Gastrocnemius medialis (tissue), 4 donors: ENCODE data around the gene NFAM1. TPM values are rescaled to one million over a fixed set of nuclear protein-coding genes. Genes with fewer than 3 reads are reported as not detected.

Source experiments
- ATAC-seq, 2 donors: fragments of 150-250 bp; one replicate each; pipeline ENCODE4 v1.9.1; 2016
- DNase-seq, 2 donors: peaks; one replicate each; pipeline ENCODE4 v3.0.0-alpha.2; 2019
- H3K27ac ChIP-seq, 4 donors: fragments of 200-600 bp; sonication (generic); 1 replicate in 1 of 4; 2 replicates in 3 of 4; pipeline ENCODE4 v1.5.1; 2016 to 2018; ENCODE audit warnings: mild to moderate bottlenecking in 2 of 4, moderate library complexity in 1 of 4
- H3K27me3 ChIP-seq, 3 donors: fragments of 200-600 bp; sonication (generic) in 2 of 3; 1 replicate in 1 of 3; 2 replicates in 2 of 3; pipeline versions ENCODE4 v1.5.1 to v1.6.0; 2016 to 2019; ENCODE audit warnings: mild to moderate bottlenecking in 1 of 3, moderate library complexity in 1 of 3
- H3K36me3 ChIP-seq, 2 donors: fragments of 200-600 bp; sonication (generic) in 1 of 2; one replicate each; pipeline ENCODE4 v1.5.1; 2017 to 2018
- H3K4me1 ChIP-seq, 2 donors: fragments of 200-600 bp; sonication (generic) in 1 of 2; one replicate each; pipeline ENCODE4 v1.5.1; 2016 to 2017; ENCODE audit warnings: mild to moderate bottlenecking in 2 of 2
- H3K4me3 ChIP-seq, 4 donors: fragments of 200-600 bp; sonication (generic) in 3 of 4; 1 replicate in 1 of 4; 2 replicates in 3 of 4; pipeline ENCODE4 v1.5.1; 2016 to 2019; ENCODE audit warnings: mild to moderate bottlenecking in 2 of 4
- H3K9me3 ChIP-seq, 3 donors: fragments of 200-600 bp; sonication (generic) in 2 of 3; 1 replicate in 1 of 3; 2 replicates in 2 of 3; pipeline ENCODE4 v1.5.1; 2016 to 2019
- CTCF ChIP-seq, 5 experiments: fragments of 450-650 bp in 3 of 5; fragments of 200-600 bp in 2 of 5; sonication (generic) in 2 of 5; IDR thresholded peaks in 4 of 5; conservative IDR thresholded peaks in 1 of 5; 1 replicate in 4 of 5; 2 replicates in 1 of 5; pipeline ENCODE4 v1.5.1; 2016 to 2019; ENCODE audit warnings: antibody characterized with exemption in 5 of 5, mild to moderate bottlenecking in 3 of 5, moderate library complexity in 3 of 5
- POLR2A ChIP-seq, 2 donors: fragments of 450-650 bp; IDR thresholded peaks; one replicate each; pipeline ENCODE4 v1.6.1; 2017; ENCODE audit warnings: antibody characterized with exemption in 2 of 2, mild to moderate bottlenecking in 2 of 2, moderate library complexity in 2 of 2
- in situ Hi-C, 4 donors: fragments of 200-750 bp; cut with MboI; loops; one replicate each; pipeline versions ENCODE4 v1.15.0 to v1.8.0; 2017; ENCODE audit warnings: low sequenced_read_pairs in 4 of 4
- intact Hi-C: fragments of 100-400 bp; cut with DNase I; formaldehyde crosslinking; loops from one replicate; pipeline ENCODE4 v1.15.1; 2023; ENCODE audit warnings: low total_unique reads
- total RNA-seq, 4 donors: library from RNA; depleted of rRNA; stranded (reverse); fragments of >200 nt; gene quantifications; one replicate each; pipeline versions ENCODE4 v1.1.0 to v1.2.3, GENCODE V29; 2016

Gene NFAM1
- under 1 TPM in 3 of 4 donors, not detected in 1; 0.20 to 0.59 (median 0.58) TPM for total RNA-seq

- Histone ChIP-seq H3K9me3 (no peaks in the 10 kb centered on the region), H3K4me1 (no peaks in the 10 kb centered on the region), H3K4me3 (peak within 1 kb of the TSS in 2 of 4 donors; percentile 4 to 40), H3K36me3 (no peaks in the 10 kb centered on the region), H3K27ac (no peak within 1 kb of the TSS), H3K27me3 (peaks cover 19 to 36% (median 28%) of the 10 kb centered on the region in 3 donors)
- intact Hi-C loops (no loop called here), in situ Hi-C loops (loop anchor here (5.0 to 25.0 kb wide), 6 partner anchors 260 to 470 kb away; partner anchors contain the start of genes NDUFA6 (in 3 of the 4), SEPTIN3 (in 3 of the 4), SMIM45 (in 2 of the 4) and SMDT1 (in 1 of the 4))
- ATAC-seq (no peak), DNase-seq (peak; percentile 30 to 39)
- peak in 1 of 2 donors; percentile 47 for TF ChIP-seq POLR2A (IDR thresholded peaks at IDR 0.05)
- TF ChIP-seq CTCF (IDR thresholded peaks at IDR 0.05 in 4 of 5, conservative IDR thresholded peaks at IDR 0.05 in 1 of 5) = no peak
Measured at GRCh38 chr22:42432020-42432596, at the start of gene NFAM1. Gene NFAM1 (minus strand): TSS chr22:42432403. CDS start chr22:42432357, 46 bp downstream.

GRCh38 chr22:42475122-42475521 lies 42.9 kb upstream of the NFAM1 start:
- no peak for ATAC-seq
- in situ Hi-C loops = no loop called here

GRCh38 chr22:42473484-42474193 lies 41.4 kb upstream of the NFAM1 start:
- no peaks in the 10 kb centered on the region for H3K9me3 ChIP-seq
- H3K27me3 ChIP-seq = no peaks in the 10 kb centered on the region
- in situ Hi-C loops = no loop called here
- ATAC-seq (no peak), DNase-seq (no peak)
- TF ChIP-seq CTCF (IDR thresholded peaks at IDR 0.05 in 4 of 5, conservative IDR thresholded peaks at IDR 0.05 in 1 of 5) (peak in 3 of 5 experiments; percentile 33 to 49 (median 36)), POLR2A (IDR thresholded peaks at IDR 0.05) (no peak)
- H3K4me1 ChIP-seq = no peaks in the 10 kb centered on the region
- no peak overlapping the region for H3K4me3 ChIP-seq
- H3K36me3 ChIP-seq = no peaks in the 10 kb centered on the region
- intact Hi-C loops = no loop called here
- H3K27ac ChIP-seq = no peak overlapping the region

More at GRCh38 chr22:42475122-42475521, 42.9 kb upstream of the NFAM1 start:
- no peak overlapping the region for H3K27ac ChIP-seq
- no peaks in the 10 kb centered on the region for H3K4me1 ChIP-seq
- DNase-seq = no peak
- TF ChIP-seq POLR2A (IDR thresholded peaks at IDR 0.05) = no peak
- TF ChIP-seq CTCF (IDR thresholded peaks at IDR 0.05 in 4 of 5, conservative IDR thresholded peaks at IDR 0.05 in 1 of 5) = no peak
- H3K36me3 ChIP-seq = no peaks in the 10 kb centered on the region
- no peak overlapping the region for H3K4me3 ChIP-seq
- H3K27me3 ChIP-seq = no peaks in the 10 kb centered on the region
- H3K9me3 ChIP-seq = no peaks in the 10 kb centered on the region
- intact Hi-C loops = no loop called here

- in situ Hi-C loops = no loop called here
- Histone ChIP-seq H3K4me3 (no peak overlapping the region), H3K9me3 (no peaks in the 10 kb centered on the region), H3K36me3 (no peaks in the 10 kb centered on the region), H3K27ac (no peak overlapping the region), H3K27me3 (peaks cover 0 to 2% (median 0%) of the 10 kb centered on the region in 3 donors), H3K4me1 (no peaks in the 10 kb centered on the region)
- ATAC-seq (no peak), DNase-seq (no peak)
- intact Hi-C loops = no loop called here
- TF ChIP-seq POLR2A (IDR thresholded peaks at IDR 0.05) = no peak
- no peak for TF ChIP-seq CTCF (IDR thresholded peaks at IDR 0.05 in 4 of 5, conservative IDR thresholded peaks at IDR 0.05 in 1 of 5)
Measured at GRCh38 chr22:42472671-42473070, 40.5 kb upstream of the NFAM1 start.
